Osteocyte (in vitro differentiated cells): Measurements from ENCODE around the gene PLCG2. TPM values are rescaled to one million over a fixed set of nuclear protein-coding genes. Genes with fewer than 3 reads are reported as not detected.

Experiments used
- DNase-seq: peaks from one replicate; pipeline ENCODE4 v3.0.0; 2021; ENCODE audit warnings: mixed read lengths; ENCODE audit not compliant: unreplicated experiment; ENCODE audit errors: extremely low spot score
- H3K27ac Mint-ChIP-seq: one replicate; pipeline ENCODE4 v1.8.0; 2021; ENCODE audit warnings: mild to moderate bottlenecking, mixed read lengths; ENCODE audit not compliant: unreplicated experiment
- H3K27me3 Mint-ChIP-seq: one replicate; pipeline ENCODE4 v1.8.0; 2021; ENCODE audit warnings: mixed read lengths; ENCODE audit not compliant: unreplicated experiment
- H3K36me3 Mint-ChIP-seq: one replicate; pipeline ENCODE4 v1.8.0; 2021; ENCODE audit warnings: mixed read lengths; ENCODE audit not compliant: unreplicated experiment
- H3K4me1 Mint-ChIP-seq: one replicate; pipeline ENCODE4 v1.8.0; 2021; ENCODE audit warnings: mixed read lengths; ENCODE audit not compliant: unreplicated experiment
- H3K4me3 Mint-ChIP-seq: one replicate; pipeline ENCODE4 v1.8.0; 2021; ENCODE audit warnings: mild to moderate bottlenecking, moderate library complexity, mixed read lengths; ENCODE audit not compliant: unreplicated experiment
- H3K9me3 Mint-ChIP-seq: one replicate; pipeline ENCODE4 v1.8.0; 2021; ENCODE audit warnings: mixed read lengths; ENCODE audit not compliant: unreplicated experiment
- total RNA-seq: library from RNA; stranded (reverse); gene quantifications from 2 replicates; pipeline ENCODE4 v1.2.1, GENCODE V29; 2021
- TF ChIP-seq, protein P1 (sequence below): fragments of 200-600 bp; sonication (generic); IDR thresholded peaks from 2 replicates; pipeline ENCODE4 v1.5.0; 2021; ENCODE audit warnings: antibody characterized with exemption, mild to moderate bottlenecking, moderate library complexity

The PLCG2 gene
- total RNA-seq, 1 donor from 2014 or later: not detected

DNA sequence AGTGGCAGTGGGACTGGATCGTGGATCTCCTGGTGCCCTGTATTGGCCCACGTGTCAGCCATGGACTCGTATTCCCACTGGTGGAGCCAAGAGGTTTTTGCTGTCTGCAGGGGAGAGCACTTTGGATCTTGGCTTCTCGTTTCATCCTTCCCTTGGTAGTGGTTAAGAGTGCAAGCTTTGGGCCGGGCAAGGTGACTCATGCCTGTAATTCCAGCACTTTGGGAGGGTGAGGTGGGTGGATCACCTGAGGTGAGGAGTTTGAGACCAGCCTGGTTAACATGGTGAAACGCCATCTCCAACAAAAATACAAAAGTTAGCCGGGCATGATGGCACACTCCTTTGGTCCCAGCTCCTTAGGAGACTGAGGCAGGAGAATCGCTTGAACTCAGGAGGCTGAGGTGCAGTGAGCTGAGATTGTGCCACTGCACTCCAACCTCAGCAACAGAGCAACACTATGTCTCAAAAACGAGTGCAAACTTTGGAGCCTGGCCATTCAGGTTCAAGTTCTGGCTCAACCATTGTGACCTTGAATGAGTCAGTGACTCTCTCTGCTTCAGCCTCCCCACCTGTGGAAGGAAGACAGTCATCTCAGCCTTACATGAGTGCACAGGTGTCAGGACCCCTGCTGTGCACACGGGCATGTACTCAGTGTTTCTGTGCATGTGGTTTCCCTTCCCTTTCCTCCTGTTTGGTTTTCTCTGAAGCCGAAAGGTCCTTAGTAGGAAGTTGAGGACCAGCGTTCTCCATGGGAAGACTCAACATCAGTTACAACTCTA is 57.4 kb downstream of the PLCG2 start:
- no peak overlapping the region for H3K27ac Mint-ChIP-seq
- TF ChIP-seq, protein P1, sequence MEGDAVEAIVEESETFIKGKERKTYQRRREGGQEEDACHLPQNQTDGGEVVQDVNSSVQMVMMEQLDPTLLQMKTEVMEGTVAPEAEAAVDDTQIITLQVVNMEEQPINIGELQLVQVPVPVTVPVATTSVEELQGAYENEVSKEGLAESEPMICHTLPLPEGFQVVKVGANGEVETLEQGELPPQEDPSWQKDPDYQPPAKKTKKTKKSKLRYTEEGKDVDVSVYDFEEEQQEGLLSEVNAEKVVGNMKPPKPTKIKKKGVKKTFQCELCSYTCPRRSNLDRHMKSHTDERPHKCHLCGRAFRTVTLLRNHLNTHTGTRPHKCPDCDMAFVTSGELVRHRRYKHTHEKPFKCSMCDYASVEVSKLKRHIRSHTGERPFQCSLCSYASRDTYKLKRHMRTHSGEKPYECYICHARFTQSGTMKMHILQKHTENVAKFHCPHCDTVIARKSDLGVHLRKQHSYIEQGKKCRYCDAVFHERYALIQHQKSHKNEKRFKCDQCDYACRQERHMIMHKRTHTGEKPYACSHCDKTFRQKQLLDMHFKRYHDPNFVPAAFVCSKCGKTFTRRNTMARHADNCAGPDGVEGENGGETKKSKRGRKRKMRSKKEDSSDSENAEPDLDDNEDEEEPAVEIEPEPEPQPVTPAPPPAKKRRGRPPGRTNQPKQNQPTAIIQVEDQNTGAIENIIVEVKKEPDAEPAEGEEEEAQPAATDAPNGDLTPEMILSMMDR: no peak
- H3K27me3 Mint-ChIP-seq: peaks cover 6% of the 10 kb centered on the region
- H3K9me3 Mint-ChIP-seq: no peaks in the 10 kb centered on the region
- H3K4me3 Mint-ChIP-seq: no peak overlapping the region
- no peaks in the 10 kb centered on the region for H3K4me1 Mint-ChIP-seq
- no peaks in the 10 kb centered on the region for H3K36me3 Mint-ChIP-seq
- no peak for DNase-seq

DNA sequence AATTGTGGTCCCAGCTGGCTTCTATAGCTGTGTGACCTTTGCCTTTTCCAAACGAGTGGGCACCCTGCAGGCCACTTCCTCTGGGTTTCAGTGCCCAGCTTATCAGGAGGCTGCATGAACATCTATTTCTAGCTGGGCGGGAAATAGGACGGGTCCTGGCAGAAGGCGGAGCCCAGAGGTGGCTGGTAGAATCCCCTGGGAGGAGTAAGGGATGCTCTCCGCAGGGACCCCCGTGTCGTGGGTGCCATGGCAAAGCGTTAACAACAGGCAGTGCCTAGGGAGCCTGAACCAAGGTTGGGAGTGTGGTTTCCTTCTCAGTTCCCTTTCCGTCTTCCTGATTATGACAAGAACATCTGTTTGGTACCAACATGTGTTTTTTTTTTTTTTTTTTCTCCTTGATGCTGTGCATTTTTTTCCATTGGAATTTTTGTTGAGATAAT is 58.2 kb downstream of the PLCG2 start:
- TF ChIP-seq, protein P1: no peak
- Mint-ChIP-seq H3K4me1 (no peaks in the 10 kb centered on the region), H3K27me3 (peaks cover 8% of the 10 kb centered on the region), H3K27ac (no peak overlapping the region), H3K4me3 (no peak overlapping the region), H3K36me3 (no peaks in the 10 kb centered on the region), H3K9me3 (no peaks in the 10 kb centered on the region)
- no peak for DNase-seq

GRCh38 chr16:81838794-81839193 is 59.7 kb downstream of the PLCG2 start:
- Mint-ChIP-seq H3K4me3 (no peak overlapping the region), H3K27me3 (peaks cover 10% of the 10 kb centered on the region), H3K4me1 (no peaks in the 10 kb centered on the region), H3K36me3 (no peaks in the 10 kb centered on the region), H3K27ac (no peak overlapping the region), H3K9me3 (no peaks in the 10 kb centered on the region)
- DNase-seq: no peak
- TF ChIP-seq, protein P1: no peak

- Mint-ChIP-seq H3K27me3 (peaks cover 10% of the 10 kb centered on the region), H3K36me3 (no peaks in the 10 kb centered on the region), H3K27ac (no peak overlapping the region), H3K4me1 (no peaks in the 10 kb centered on the region), H3K4me3 (no peak overlapping the region), H3K9me3 (no peaks in the 10 kb centered on the region)
- no peak for DNase-seq
- TF ChIP-seq, protein P1: no peak
These were observed 62.6 kb downstream of the PLCG2 start for GRCh38 chr16:81841722-81842121.

DNA sequence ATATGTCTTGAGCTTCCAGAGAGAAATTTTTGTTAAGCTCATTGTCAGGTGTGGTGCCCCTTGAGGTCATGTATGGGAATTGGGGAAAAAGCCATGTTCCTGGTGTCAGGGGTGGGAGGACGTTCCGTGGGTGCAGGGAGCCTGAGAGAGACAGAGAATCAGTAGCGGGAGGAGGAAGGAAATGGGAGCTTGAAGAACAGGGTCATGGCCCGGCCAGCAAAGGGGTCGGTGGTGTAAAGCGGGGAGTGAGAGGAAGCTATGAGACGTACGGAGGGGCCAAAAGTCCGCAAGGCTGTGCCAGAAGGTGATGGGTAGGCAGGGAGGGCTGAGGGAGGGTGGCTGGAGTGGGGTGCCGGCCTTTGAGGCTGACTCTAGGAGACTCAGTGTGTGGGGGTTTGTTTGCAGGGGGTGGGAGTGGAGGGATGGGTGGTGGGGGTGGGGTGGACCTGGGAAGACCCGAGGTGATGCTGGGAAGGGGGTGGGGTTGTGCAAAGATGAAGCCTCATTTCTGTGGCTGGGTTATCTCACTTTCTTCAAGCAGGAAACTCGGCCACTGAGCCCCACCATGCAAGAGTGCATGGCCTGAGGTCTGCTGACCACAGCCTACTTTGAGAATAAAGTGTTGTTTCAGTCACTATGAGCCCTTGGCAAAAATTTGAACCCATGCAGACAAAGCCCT is 63.6 kb downstream of the PLCG2 start:
- Mint-ChIP-seq H3K4me3 (no peak overlapping the region), H3K27ac (no peak overlapping the region), H3K36me3 (no peaks in the 10 kb centered on the region), H3K9me3 (no peaks in the 10 kb centered on the region), H3K4me1 (no peaks in the 10 kb centered on the region), H3K27me3 (peaks cover 8% of the 10 kb centered on the region)
- TF ChIP-seq, protein P1: no peak
- DNase-seq: no peak
